ENCODE results near the gene KLHL17.

KLHL17 gene

GRCh38 chr1:953524-954320 is 6.7 kb upstream of the KLHL17 start:
- no peak for DNase-seq

DNA sequence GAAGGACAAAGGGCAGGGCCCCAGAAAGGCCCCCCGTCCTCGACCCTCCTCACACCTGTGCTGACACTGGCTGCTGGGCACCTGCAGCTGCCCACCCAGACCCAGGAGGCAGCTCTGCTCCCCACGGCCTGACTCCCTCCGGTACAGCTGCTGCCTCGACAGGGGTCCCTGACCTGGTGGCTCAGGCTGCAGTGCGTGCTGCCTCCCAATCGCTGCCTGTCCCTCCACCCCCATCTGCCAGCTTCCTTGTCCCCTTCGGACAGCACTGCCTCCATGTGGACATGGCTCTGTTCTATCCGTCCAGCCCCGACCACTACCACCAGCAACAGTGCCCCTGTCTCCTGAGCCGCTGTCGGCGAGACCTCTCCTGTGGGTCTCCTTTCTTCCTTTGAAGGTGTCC is 5.5 kb upstream of the KLHL17 start:
- no peak for DNase-seq

- no peak for DNase-seq
Observed at GRCh38 chr1:955474-955873, 4.9 kb upstream of the KLHL17 start.

GRCh38 chr1:956636-957035 is 3.7 kb upstream of the KLHL17 start:
- DNase-seq: no peak

- no peak for DNase-seq
Observed at GRCh38 chr1:958823-959730, 1.3 kb upstream of the KLHL17 start, which contains the start of gene NOC2L. Gene NOC2L, minus strand, starts transcription at chr1:959256. Its CDS starts 16 bp downstream, at chr1:959240.

DNA sequence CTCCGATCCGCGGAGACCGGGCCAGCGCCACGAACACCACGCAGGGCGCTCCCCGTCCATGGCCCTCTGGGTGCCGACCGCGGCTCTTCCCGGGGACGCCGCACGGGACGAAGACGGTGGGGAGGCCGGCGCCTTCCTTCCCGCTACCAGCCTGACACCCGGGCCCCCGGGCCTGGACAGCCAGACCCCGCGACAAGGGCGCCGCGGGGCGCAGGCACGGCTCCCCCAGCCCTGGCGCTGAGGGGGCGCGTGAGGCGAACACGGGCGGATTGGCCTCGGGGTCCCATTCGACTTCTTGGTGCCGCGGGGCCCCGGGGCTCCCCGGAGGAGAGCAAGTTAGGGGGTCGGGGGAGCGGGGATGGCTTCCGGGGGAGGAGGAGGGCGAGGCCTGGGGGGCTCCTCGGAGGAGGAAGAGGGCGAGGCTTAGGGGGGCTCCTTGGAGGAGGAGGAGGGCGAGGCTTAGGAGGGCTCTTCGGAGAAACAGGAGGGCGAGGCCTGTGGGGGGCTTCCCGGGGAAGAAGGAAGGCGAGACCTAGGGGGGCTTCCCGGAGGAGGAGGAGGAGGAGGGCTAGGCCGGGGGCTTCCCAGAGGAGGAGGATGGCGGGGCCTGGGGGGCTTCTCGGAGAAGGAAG is 537 bp upstream of the KLHL17 start:
- DNase-seq: no peak

- DNase-seq: no peak
Observed at GRCh38 chr1:961132-961669, 817 bp downstream of the KLHL17 start.

- no peak for DNase-seq
Observed at GRCh38 chr1:962381-963300, 2.3 kb downstream of the KLHL17 start.

DNA sequence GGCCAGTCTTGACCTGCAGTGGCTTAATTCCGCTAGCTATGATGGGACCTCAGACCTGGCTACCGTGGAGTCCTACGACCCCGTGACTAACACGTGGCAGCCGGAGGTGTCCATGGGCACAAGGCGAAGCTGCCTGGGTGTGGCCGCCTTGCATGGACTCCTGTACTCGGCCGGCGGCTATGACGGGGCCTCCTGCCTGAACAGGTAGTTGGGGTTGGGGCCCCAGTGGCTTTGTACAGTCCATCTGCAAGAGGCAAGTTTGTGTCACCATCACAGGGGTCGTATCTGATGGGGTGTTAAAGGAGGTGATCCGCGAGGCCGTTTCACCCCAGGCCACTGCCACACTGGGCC is 2.9 kb downstream of the KLHL17 start:
- DNase-seq: no peak

DNA sequence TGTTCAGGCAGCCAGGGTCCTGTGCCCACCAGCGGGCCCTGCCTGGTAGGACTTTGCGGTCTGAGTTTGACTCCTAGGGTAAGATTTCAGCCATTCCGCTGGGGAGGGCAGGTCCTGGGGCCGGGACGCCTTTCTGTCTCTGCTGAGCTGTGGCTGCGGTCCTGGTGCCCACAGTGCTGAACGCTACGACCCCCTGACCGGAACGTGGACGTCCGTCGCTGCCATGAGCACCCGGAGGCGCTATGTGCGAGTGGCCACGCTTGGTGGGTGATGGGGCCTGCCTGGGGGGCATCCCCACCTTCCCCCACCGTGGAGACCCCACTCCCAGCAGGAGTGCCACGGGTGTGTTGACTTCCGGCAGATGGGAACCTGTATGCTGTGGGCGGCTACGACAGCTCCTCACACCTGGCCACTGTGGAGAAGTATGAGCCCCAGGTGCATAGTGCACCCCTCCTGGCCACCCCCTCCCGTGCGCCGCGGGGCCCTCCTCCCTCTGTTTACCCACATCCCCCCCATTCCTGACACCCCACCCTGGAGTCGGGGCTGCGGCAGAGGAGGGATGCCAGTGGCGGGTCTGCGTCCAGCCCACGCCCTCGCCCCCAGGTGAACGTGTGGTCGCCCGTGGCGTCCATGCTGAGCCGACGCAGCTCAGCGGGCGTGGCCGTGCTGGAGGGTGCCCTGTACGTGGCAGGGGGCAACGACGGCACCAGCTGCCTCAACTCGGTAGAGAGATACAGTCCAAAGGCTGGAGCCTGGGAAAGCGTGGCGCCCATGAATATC is 3.6 kb downstream of the KLHL17 start:
- no peak for DNase-seq

GRCh38 chr1:964691-965525 is 4.5 kb downstream of the KLHL17 start:
- DNase-seq: no peak

DNA sequence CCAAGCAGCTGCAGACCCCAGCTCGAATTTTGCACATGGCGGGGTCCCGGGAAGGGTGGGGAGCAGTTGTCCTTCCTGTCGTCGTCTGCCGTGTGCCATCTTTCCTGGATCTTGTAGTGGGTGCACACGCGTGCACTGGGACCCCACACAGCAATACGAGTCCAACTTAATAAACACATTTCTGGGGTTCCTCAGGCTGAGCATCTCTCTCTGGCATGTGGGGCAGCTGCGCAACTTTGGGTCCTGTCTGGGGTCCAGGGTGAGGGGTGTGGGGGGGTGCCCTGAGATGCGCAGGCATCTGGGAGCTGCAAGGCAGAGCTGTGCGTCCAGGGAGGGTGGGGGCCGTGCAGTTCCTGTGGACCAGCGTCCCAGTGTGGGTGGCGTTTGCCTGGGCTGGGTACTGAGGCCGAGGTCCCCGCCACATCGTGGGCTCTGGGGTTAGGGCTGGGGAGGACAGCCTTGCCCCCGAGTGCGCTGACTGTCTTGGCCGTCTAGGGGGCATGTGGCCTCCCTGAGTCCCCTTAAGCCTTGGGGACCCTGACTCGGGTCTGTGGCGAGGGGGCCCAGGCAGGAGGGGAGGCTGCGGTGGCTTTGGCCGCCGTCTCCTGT is 5.2 kb downstream of the KLHL17 start:
- no peak for DNase-seq

- DNase-seq: no peak
Observed at GRCh38 chr1:966135-966703, 5.8 kb downstream of the KLHL17 start, which contains the start of gene PLEKHN1. Gene PLEKHN1, plus strand, starts transcription at chr1:966482. Its CDS starts 50 bp downstream, at chr1:966532.

GRCh38 chr1:966704-967300 is 6.4 kb downstream of the KLHL17 start:
- no peak for DNase-seq

- no peak for DNase-seq
Observed at GRCh38 chr1:967466-968343, 7.3 kb downstream of the KLHL17 start.

DNA sequence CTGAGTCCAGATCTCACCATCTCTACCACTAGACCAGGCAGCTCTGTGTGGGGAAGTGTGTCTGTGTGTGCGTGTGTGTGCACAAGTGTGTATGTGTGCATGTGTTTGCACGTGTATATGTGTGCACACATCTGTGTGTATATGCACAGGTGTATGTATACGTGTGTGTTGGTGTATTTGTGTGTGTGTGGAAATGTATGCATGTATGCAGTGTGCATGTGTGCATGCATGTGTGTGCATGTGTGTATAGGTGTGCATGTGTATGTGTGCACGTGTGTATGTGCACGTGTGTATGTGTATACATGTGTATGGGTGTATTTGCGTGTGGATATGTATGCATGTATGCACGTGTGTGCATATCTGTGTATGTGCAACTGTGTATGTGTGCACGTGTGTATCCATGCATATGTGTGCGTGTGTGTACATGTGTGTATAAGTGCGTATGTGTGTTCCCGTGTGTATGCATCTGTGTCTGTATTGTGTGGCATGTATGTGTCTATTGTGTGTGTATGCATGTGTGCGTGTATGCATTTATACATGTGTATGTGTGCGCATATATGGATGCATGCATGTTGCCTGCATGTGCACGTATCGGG is 9.0 kb downstream of the KLHL17 start:
- DNase-seq: no peak

DNA sequence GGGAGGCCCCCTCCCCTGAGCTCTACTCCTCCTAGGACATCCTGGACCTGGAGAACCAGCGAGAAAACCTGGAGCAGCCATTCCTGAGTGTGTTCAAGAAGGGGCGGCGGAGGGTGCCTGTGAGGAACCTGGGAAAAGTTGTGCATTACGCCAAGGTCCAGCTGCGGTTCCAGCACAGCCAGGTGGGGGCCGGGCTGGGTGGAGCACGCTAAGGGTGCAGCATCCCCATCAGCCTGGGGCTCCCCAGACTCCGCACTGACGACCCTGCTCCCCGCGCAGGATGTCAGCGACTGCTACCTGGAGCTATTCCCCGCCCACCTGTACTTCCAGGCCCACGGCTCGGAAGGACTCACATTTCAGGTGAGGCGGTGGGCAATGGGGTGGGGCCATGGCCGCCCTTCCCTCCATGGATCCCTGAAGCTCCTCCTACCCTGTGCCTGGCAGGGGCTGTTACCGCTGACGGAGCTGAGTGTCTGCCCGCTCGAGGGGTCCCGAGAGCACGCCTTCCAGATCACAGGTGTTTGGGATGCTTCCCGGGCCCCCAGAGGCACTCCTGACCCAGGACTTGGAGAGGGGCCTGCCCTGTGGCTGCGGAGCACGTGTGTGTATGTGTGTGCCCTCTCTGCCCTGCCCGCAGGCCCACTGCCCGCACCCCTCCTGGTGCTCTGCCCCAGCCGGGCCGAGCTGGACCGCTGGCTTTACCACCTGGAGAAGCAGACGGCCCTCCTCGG is 10.0 kb downstream of the KLHL17 start:
- DNase-seq: no peak

Data from NCI-H1436 treated with DMSO at 0.1 percent for 48 hours (cell line).